HG03097 (cell line): Measurements from ENCODE around the gene RETSAT.

Experiments
- ATAC-seq: cut with Tn5 transposase; IDR thresholded peaks from one replicate; pipeline ENCODE4 v1.9.1; 2021; ENCODE audit not compliant: unreplicated experiment, low FRiP score

RETSAT gene

DNA sequence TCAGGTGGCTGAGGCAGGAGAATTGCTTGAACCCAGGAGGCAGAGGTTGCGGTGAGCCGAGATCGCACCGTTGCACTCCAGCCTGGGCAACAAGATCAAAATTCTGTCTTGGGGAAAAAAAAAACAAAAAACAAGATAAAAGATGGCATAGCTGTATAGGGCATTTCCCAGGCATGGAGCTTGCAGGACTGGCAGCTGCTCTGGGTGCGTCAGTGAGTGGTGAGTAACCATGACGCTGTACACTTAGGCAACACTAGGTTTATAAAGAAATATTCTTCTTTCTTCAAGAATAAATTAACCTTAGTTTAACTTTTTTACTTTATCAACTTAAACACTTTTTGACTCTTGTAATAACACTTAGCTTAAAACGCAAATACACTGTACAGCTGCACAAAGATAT lies 41.9 kb downstream of the RETSAT start:
- no peak for ATAC-seq

DNA sequence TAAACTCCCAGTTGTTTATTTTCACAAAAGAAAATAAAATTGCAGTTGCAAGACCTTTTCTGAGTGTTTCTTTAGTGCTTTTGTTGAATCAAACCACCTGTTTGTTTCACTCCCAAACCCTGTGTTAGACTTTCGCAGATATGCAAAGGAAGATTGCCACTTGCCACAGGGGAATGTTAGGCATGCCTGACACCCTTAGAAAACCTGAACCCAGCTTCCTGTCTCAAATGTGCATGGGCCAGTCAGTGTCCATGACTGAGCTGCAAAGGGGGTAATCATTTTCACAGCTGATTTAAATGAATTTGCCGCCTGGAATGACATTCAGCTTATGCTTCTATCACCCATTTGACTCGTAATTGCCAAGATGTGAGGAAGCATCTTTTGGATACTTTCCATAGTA lies 44.0 kb downstream of the RETSAT start:
- peak; percentile 55 for ATAC-seq

DNA sequence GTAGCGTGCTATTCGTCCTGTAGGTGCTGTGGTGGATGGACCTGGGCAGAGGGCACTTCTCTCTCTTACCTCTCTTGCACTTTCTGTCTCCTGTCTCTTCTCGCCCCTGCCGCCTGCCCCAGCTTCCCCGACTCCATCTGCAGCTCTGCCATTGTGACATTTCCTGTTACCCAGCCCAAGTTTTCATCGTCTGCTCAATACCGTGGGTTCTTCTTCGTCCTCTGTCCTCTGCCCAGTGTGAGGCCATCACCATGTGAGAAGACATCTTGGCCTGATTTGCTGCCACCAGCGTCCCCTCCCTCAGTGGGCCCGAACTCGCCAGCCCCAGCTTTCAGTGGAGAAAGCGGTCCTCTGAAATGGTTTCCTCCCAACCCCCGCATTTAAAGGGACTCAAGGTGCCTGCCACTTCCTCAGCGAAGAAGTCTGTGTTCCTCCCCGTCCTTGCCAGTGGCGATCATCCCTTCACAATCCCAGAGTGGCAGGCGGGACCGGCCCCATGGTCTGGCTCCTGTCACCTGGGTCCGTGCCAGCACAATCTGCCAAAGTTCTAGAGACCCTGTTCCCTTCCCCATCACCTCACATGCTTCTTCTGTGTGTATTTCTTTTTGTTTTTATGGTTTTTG lies 44.5 kb downstream of the RETSAT start:
- ATAC-seq = no peak

DNA sequence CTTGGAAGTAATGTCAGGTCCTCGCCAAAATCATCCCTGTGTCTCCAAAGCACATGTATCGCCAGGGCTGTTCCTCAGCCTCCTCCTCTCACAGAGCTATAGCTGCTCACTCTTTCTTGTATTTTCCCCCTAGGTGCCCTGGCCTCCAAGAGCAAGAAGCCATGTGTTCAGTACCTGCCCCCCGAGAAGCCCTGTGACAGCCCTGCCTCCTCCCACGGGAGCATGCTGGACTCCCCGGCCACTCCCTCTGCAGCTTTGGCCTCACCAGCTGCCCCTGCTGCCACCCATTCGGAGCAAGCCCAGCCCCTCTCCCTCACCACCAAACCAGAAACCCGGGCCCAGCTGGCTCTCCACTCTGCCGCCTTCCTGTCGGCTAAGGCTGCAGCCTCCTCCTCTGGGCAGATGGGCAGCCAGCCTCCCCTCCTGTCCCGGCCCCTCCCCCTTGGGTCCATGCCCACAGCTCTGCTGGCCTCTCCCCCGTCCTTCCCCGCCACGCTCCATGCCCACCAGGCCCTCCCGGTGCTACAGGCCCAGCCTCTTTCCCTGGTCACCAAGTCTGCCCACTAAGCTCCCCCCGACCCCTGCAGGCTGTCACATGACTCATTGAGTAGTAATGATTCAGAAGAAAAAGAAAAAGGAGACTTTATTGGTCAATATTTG lies 45.3 kb downstream of the RETSAT start:
- peak; percentile 48 for ATAC-seq

DNA sequence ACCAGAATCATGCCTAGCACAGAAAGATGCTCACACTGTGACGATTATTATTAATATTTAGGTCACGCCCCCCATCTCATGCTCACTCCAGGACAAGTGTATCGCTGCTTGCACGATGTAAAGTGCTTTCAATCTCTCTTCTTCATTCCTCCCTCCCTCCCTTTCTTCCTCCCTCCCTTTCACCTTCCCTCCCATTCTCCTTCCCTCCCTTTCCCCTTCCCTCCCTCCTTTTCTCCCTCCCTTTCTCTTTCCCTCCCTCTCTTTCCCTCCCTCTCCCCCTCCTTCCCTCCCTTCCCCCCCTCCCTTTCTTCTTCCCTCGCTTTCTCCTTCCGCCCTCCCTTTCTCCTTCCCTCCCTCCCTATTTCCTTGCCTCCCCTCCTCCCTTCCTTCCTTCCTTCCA lies 46.1 kb downstream of the RETSAT start:
- no peak for ATAC-seq

DNA sequence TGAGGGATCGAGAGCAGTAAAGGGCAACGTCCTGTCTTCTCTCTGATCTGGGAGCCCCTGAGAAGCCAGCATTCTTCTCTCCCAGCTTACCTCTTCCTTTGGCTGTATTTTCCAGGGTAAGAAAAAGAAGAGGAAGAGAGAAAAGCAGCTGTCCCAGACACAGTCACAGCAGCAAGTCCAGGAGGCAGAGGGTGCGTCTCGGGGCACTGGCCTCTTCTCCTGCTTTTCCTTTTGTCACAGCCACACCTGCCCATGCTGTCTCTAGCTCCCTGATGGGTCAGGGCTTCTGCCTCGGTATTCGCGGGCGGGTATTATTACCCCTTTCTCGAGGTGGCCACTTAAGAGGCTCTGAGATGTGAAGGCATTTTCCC lies 46.8 kb downstream of the RETSAT start:
- no peak for ATAC-seq

DNA sequence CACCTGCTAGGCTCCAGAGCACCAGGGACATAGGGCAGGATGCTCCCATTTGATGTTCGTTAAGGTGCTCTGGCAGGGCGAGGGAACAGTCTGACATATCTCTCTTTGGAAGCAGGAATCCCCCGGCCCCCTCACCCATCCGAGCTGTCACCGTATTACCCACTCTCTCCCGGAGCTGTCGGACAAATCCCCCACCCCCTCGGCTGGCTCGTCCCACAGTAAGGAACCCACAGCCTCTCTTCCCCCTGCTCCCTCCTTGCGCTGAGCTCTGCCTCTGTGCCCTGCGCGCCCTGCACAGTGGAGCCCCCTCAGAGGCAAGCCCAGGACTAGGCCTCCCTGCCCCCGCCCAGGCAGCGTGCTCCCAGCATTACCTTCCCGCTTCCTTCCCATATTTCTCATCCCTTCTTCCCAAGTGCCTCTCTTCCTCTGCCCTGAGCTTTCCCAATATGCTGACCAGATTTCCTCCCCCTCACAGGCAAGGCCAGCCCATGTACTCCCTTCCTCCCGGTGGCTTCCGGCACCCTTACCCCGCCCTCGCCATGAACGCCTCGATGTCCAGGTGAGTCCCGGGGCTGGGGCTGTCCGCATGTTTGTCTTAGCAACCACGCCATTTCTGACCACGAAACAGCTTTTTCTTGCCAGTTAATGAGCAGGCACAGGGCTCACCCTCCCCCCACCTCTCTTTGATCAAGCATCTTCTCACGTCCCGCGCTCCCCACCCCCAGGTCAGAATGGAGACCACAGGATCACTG lies 50.4 kb downstream of the RETSAT start:
- no peak for ATAC-seq

DNA sequence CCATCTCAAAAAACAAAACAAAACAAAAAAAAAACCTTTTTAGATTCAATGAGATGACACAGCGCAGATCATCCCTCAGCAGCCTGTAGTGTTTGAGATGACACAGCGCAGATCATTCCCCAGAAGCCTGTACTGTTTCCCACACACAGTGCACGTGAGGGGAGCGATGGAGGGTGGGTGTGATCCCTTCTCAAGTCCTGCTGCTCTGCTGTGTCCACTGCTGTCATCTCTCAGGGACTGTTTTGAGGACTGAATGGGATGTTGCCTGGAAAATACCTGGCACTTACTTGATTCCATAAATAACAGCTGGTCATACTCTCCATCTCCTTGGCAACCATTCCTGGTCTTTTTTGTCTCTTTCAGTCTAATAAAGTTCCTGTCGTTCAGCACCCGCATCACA lies 52.2 kb downstream of the RETSAT start:
- no peak for ATAC-seq
